Stimulated activated naive CD8-positive, alpha-beta T cell treated with anti-CD3 and anti-CD28 coated beads, Interleukin-15, Interleukin-2, amounts not matched to agents 100 ng/mL and 50 ng/mL, for 24 hours (primary cell): ENCODE results near the gene SLC66A3.

Experiments used
- H3K27ac Mint-ChIP-seq: one replicate; pipeline ENCODE4 v1.8.0; 2021; ENCODE audit warnings: mild to moderate bottlenecking, mixed read lengths
- H3K27me3 Mint-ChIP-seq: one replicate; pipeline ENCODE4 v1.8.0; 2021; ENCODE audit warnings: mixed read lengths
- H3K36me3 Mint-ChIP-seq: one replicate; pipeline ENCODE4 v1.8.0; 2021; ENCODE audit warnings: low read depth, mixed read lengths
- H3K4me1 Mint-ChIP-seq: one replicate; pipeline ENCODE4 v1.8.0; 2021; ENCODE audit warnings: low read depth, mixed read lengths
- H3K4me3 Mint-ChIP-seq: one replicate; pipeline ENCODE4 v1.8.0; 2021; ENCODE audit warnings: mild to moderate bottlenecking, mixed read lengths
- H3K9me3 Mint-ChIP-seq: one replicate; pipeline ENCODE4 v1.8.0; 2021; ENCODE audit warnings: mixed read lengths

SLC66A3 gene

DNA sequence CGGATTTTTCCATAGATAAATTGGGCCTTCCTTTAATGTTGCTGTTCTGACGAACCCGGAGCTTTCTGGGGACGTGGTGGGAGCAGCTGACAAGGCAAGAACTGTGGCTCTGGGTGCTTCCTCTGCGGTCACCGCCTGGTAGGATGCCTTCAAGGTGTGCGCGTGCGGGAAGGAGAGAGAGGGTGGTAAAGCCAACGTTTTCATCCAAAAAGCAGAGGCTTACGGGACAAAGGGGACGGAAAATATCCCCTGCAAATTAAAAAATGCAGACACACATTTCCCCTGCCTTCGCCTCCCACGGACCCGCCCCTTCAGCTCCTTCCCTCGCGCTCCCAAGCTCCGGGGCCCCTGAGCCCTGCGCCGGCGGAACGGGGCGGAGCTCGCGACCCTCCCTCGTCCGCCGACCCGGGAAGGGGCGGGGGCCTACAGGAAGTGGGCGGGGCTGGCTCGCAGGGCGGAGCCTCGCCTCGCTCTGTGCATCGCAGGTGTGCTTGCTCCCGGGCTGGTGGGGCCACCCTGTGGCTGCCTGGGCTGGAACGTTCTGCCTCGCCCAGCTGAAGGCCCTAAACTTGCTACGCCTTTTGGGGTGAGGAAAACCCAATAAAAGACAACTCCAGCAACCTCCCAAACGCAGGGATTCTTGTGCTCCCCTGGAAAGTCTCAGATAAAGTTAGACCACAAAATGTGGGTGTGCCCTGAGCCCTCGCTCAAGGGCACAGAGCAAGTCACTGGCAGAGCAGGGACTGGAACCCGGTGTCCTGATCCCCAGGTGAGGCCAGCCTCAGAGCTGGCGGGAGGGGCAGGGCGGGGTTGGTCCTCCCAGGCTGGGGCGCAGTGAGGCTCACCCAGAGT lies 25.4 kb upstream of the SLC66A3 start:
- Mint-ChIP-seq H3K4me3 (peak overlapping the region; percentile 65), H3K27ac (no peak overlapping the region), H3K9me3 (no peaks in the 10 kb centered on the region), H3K36me3 (no peaks in the 10 kb centered on the region), H3K4me1 (peaks cover 30% of the 10 kb centered on the region), H3K27me3 (no peaks in the 10 kb centered on the region)

DNA sequence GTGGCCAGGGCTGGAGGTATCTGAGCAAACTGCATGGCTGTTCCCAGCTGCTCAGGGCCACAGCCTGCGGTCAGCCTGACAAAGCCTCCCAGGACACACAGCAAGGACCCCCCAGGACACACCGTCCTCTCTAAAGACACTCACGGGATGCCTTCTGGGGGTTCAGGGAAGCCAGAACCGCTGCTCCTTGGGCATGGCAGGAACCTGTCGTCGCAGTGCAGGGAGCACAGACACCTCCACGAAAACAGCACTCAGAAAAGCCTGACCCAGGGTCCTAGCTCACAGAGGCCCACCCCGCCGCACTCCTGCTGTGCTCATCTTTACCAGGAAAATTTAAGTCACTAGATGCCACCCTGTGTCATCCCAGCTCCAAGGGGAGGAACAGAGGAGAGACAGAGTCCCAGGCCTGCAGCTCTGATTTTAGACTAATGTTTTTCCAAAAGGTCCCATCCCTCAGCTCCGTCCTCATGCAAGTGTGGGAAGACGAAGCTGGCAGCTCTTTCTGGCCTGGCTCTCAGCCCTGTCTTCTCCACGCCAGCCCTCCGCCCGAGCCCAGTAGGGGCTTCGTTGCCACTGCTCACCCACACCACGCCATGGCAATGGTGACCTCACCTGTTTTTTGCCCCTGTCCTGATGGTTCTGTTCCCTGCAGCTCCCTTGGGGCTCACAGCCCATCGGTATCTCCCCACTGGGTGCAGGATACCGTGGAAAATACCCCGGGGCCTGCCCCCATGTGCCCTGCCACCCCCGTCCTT lies 23.9 kb upstream of the SLC66A3 start:
- Mint-ChIP-seq H3K36me3 (no peaks in the 10 kb centered on the region), H3K27ac (no peak overlapping the region), H3K4me3 (no peak overlapping the region), H3K27me3 (peaks cover 6% of the 10 kb centered on the region), H3K9me3 (no peaks in the 10 kb centered on the region), H3K4me1 (peaks cover 30% of the 10 kb centered on the region)

DNA sequence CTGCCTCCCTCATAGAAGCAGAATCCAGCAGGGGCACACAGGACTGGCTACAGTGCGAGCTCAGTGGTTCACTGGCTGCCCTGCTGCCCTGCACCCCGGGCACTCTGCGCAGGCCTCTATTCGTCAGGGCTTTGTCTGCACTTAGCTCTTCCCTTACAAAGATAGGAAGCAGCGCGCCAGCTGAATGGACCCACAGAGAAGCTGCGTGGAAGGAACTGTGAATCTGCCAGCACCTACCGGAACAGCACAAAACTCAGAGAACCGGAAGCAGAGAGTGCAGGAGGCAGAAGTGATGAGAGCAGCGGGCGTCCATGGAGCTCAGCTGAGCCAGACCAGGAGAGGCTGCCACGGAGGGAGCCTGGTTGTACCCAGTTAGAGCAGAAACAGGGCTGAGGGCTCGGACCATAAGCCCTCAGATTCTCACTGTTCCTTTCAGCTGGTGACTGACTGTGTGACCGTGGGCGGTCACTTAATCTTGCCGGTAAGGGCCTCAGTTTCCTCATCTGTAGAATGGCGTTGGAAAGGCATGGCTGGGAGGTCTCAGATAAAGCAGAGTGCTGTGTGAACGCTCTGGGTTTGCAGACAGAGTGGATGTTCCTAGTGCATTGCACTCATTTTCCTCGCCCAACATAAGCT lies 23.1 kb upstream of the SLC66A3 start:
- peaks cover 30% of the 10 kb centered on the region for H3K4me1 Mint-ChIP-seq
- H3K4me3 Mint-ChIP-seq: peak overlapping the region; percentile 78
- no peaks in the 10 kb centered on the region for H3K36me3 Mint-ChIP-seq
- peaks cover 10% of the 10 kb centered on the region for H3K27me3 Mint-ChIP-seq
- no peak overlapping the region for H3K27ac Mint-ChIP-seq
- H3K9me3 Mint-ChIP-seq: no peaks in the 10 kb centered on the region

DNA sequence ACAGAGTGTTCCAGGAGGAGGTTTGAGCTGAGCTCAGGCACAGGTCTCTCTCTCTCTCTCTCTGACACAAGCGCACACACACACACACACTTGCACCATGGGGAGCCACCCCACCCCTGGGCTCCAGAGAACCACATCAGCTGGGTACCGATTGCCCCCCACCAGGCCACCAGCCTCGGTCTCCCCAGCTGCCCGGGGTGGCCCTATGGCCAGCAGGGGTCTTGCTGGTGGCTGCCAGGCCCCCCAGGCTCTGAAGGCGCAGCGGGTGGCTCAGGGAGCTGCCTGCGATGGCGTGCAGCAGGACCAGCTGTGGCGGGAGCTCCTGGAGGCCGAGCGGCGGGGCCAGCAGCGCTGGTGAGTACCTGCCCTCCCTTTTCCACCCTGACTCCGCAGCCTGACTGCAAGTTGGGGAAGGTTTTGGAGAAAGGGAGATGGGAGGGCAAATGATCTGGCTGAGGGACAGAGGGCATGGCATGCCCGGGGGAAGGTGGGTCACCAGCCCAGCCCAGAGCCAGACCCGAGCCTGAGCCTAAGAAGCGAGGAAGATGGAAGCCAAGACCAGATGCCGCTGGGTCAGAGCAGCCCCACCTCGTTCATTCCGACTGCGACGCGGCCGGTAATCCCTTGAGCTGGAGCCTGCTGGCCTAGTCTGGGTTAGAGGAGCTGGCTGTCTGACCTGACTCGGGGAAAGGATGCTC lies 21.9 kb upstream of the SLC66A3 start:
- H3K27ac Mint-ChIP-seq: peak overlapping the region; percentile 85
- peaks cover 10% of the 10 kb centered on the region for H3K27me3 Mint-ChIP-seq
- H3K4me1 Mint-ChIP-seq: peaks cover 30% of the 10 kb centered on the region
- no peaks in the 10 kb centered on the region for H3K36me3 Mint-ChIP-seq
- H3K9me3 Mint-ChIP-seq: no peaks in the 10 kb centered on the region
- H3K4me3 Mint-ChIP-seq: peak overlapping the region; percentile 78

DNA sequence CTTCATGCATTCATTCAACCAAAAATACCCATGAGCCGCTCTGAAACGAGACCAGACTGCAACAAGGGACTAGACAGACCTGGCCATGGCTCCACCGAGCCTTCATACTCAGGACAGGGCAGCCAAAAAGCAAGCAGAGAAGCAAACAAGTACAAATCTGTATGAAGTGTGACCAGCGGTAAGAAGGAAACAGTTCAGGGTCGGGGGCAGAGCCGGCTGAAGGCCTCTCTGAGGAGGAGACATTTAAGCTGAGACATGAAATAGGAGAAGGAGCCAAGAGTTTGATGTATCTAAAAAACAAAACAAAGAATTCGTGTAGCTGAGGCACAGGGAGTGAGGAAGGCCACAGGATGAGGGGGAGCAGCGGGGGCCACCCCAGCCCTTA lies 21.3 kb upstream of the SLC66A3 start:
- Mint-ChIP-seq H3K9me3 (no peaks in the 10 kb centered on the region), H3K36me3 (no peaks in the 10 kb centered on the region), H3K4me1 (peaks cover 30% of the 10 kb centered on the region), H3K4me3 (no peak overlapping the region), H3K27ac (no peak overlapping the region), H3K27me3 (peaks cover 10% of the 10 kb centered on the region)

DNA sequence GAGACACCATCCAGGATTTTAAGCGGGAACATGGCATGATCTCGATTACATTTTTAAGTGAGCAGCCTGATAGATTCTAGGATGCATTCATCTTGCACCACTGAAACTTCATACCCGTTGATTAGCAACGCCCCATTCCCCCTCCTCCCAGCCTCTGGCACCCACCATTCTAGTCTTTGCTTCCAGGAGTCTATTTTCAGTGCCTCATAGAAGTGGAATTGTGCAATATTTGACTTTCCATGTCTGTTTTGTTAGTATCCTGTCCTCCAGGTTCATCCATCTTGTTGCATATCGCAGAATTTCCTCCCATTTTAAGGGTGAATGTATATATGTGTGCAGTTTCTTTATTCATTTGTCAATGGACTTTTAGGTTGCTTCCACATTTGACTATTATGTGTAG lies 20.9 kb upstream of the SLC66A3 start:
- Mint-ChIP-seq H3K27ac (no peak overlapping the region), H3K36me3 (no peaks in the 10 kb centered on the region), H3K4me1 (peaks cover 30% of the 10 kb centered on the region), H3K4me3 (no peak overlapping the region), H3K27me3 (peaks cover 10% of the 10 kb centered on the region), H3K9me3 (no peaks in the 10 kb centered on the region)

DNA sequence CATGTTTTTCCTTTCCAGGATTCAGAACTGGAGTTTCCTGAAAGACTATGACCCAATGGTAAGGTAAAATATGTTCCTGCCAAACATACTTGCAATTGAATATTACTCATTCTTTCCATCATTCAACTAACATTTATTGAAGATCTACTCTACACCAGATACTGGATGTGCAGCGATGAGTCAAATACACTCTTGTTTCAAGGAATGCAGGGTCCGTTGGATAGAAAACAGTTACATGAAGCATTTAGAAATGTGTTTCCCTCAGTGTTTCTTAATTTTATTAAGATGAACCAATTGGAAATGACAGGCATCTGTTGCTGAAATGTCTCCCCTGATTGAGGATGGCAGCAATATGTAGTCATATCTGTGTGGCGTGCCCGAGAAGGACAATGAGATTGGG lies 14.8 kb upstream of the SLC66A3 start:
- Mint-ChIP-seq H3K9me3 (no peaks in the 10 kb centered on the region), H3K27me3 (peaks cover 10% of the 10 kb centered on the region), H3K27ac (no peak overlapping the region), H3K36me3 (no peaks in the 10 kb centered on the region), H3K4me1 (no peaks in the 10 kb centered on the region), H3K4me3 (no peak overlapping the region)

DNA sequence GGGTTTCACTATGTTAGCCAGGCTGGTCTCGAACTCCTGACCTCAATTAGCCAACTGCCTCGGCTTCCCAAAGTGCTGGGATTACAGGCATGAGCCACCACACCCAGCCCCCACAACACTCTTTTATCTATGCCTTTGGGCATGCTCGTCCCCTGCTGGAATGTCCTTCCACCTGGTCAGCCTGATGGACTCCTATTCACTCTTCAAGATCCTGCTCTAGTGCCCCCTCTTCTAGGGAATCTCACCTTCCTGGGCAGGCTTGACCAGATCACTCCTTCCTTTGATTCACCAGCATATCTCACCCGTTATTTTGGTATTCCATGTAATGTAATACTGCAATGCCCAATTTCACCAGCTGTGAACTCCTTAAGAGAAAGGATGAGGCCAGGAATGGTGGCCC lies 13.9 kb upstream of the SLC66A3 start:
- no peaks in the 10 kb centered on the region for H3K4me1 Mint-ChIP-seq
- H3K27ac Mint-ChIP-seq: no peak overlapping the region
- H3K36me3 Mint-ChIP-seq: no peaks in the 10 kb centered on the region
- no peak overlapping the region for H3K4me3 Mint-ChIP-seq
- no peaks in the 10 kb centered on the region for H3K9me3 Mint-ChIP-seq
- H3K27me3 Mint-ChIP-seq: peaks cover 5% of the 10 kb centered on the region

DNA sequence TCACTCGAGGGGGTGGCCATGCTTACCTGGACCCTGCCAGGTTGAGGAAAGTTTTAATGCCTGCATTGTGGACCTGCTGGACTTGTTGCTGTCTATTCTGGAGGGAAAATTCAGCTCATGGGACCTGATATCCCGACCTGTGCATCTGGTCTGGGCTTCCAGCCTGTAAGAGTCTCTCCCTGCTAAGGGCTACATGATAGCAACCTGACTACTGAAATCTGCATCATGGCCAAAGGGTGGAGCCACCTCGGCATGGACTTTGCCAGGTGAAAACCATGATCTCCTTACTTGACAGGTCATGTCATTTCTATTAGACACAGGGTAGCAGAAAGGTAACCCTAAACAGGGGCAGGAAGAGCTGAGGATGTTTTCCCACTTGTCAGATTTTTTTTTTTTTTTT lies 12.9 kb upstream of the SLC66A3 start:
- H3K4me1 Mint-ChIP-seq: no peaks in the 10 kb centered on the region
- no peak overlapping the region for H3K4me3 Mint-ChIP-seq
- no peaks in the 10 kb centered on the region for H3K9me3 Mint-ChIP-seq
- no peaks in the 10 kb centered on the region for H3K27me3 Mint-ChIP-seq
- no peaks in the 10 kb centered on the region for H3K36me3 Mint-ChIP-seq
- H3K27ac Mint-ChIP-seq: no peak overlapping the region

DNA sequence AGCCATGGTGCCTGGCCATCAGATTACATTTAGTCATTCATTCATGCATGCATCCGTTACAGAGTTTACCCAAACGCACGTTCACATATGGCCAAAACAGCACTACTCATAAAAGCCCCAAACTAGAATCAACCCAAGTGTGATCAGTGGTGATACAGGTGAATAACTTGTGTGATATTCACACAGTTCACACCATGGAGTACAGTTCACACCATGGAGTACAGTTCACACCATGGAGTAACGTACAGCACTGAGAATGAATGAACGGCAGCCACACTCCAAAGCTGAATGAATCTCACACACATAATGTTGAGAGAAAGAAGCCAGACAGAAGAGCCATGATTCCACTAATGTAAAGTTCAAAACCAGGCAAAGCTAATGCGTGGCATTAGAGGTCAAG lies 12.3 kb upstream of the SLC66A3 start:
- Mint-ChIP-seq H3K4me3 (no peak overlapping the region), H3K27me3 (no peaks in the 10 kb centered on the region), H3K36me3 (no peaks in the 10 kb centered on the region), H3K4me1 (no peaks in the 10 kb centered on the region), H3K9me3 (no peaks in the 10 kb centered on the region), H3K27ac (no peak overlapping the region)

DNA sequence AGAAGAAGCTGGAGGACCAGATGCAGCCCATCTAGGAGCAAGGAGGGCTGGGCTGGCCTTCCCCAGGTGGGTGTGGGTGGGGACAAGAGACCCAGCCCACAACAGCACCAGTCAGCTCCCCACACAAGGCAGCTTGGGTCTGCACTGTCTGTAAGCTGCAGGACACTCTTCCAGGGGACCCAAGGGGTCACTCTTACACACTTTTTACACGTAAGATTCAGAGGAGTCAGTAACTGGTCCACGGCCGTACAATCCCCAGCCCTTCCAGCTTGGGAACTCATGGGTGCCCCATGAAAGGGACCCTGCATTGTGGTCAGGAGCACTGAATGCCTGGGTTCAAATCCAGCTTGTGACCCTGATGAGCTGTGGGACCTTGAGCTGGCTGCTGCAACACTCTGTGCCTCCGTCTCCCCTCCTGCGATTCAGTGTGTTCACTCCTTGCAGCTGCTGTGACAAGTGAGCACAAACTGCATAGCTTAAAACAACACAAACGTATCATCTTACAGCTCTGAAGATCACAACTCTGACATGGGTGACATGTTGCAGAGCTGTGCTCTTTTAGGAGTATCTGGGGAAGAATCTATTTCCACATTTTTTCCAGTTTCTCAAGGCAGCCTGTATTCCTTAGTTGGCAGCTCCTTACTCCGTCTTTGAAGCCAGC lies 11.1 kb upstream of the SLC66A3 start:
- Mint-ChIP-seq H3K36me3 (no peaks in the 10 kb centered on the region), H3K4me1 (no peaks in the 10 kb centered on the region), H3K27ac (no peak overlapping the region)

DNA sequence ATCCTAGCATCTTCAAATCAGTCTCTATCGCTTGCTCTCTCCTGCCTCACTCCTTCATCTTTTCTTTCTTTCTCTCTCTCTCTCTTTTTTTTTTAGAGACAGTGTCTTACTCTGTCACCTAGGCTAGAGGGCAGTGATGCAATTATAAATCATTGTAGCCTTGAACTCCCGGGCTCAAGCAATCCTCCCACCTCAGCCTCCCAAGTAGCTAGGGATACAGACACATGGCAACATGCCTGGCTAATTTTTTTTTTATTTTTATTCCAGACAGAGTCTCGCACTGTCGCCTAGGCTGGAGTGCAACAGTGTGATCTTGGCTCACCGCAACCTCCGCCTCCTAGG lies 10.6 kb upstream of the SLC66A3 start:
- Mint-ChIP-seq H3K9me3 (no peaks in the 10 kb centered on the region), H3K27me3 (no peaks in the 10 kb centered on the region), H3K4me1 (no peaks in the 10 kb centered on the region), H3K27ac (no peak overlapping the region), H3K36me3 (no peaks in the 10 kb centered on the region), H3K4me3 (no peak overlapping the region)

More for the DNA sequence above, 11.1 kb upstream of the SLC66A3 start:
- Mint-ChIP-seq H3K4me3 (no peak overlapping the region), H3K27me3 (no peaks in the 10 kb centered on the region), H3K9me3 (no peaks in the 10 kb centered on the region)

DNA sequence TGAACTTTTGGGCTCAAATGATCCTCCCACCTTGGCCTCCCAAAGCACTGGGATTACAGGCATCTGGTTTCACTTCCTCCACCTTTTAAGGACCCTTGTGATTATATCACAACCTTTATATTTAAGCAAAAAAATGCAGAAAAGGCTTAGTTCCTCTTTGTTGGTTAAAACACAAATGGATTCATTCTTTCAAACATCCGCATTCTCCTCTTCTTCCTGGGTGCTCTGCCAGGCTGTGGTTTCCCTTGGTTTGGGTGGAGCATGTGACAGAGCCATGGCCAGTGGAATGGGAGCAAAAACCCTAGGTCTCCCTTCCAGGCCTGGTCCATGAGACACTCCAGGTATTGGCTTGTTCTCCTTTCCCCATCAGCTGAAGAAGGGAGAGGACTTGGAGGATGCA lies 9.9 kb upstream of the SLC66A3 start:
- H3K27ac Mint-ChIP-seq: no peak overlapping the region
- no peak overlapping the region for H3K4me3 Mint-ChIP-seq
- H3K36me3 Mint-ChIP-seq: no peaks in the 10 kb centered on the region
- no peaks in the 10 kb centered on the region for H3K4me1 Mint-ChIP-seq
- no peaks in the 10 kb centered on the region for H3K27me3 Mint-ChIP-seq
- no peaks in the 10 kb centered on the region for H3K9me3 Mint-ChIP-seq

DNA sequence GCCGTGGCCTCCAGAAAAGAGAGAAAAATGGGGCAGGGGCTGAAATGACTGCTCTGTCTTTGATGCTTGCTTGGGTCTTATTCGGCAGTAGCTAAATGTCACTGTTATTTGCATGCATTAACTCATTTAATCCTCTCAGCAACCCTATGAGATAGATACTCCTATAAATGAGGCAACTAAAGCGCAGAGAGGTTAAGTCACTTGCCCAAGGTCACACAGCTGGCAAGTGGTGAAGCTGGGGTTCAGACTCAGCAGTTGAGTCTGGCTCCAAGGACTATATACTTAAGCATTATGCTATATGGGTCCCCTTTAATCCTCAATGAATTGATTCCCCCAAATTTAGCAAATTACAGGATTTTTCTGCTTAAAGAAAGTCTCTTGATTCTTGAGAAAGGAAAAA lies 9.2 kb upstream of the SLC66A3 start:
- Mint-ChIP-seq H3K27me3 (no peaks in the 10 kb centered on the region), H3K4me3 (no peak overlapping the region), H3K36me3 (no peaks in the 10 kb centered on the region), H3K27ac (no peak overlapping the region), H3K4me1 (no peaks in the 10 kb centered on the region), H3K9me3 (no peaks in the 10 kb centered on the region)
